Tibial artery (tissue), 4 donors: ENCODE results near the gene MTCL1.

ENCODE experiments used
- DNase-seq, 2 donors: peaks; one replicate each; pipeline ENCODE4 v3.0.0-alpha.2; 2019
- H3K27ac ChIP-seq, 2 donors: fragments of 200-600 bp; sonication (generic) in 1 of 2; 1 replicate in 1 of 2; 2 replicates in 1 of 2; pipeline ENCODE4 v1.5.1; 2018 to 2019; ENCODE audit warnings: mild to moderate bottlenecking in 1 of 2
- H3K27me3 ChIP-seq, 2 donors: fragments of 200-600 bp; sonication (generic) in 1 of 2; one replicate each; pipeline versions ENCODE4 v1.5.1 to v1.6.0; 2016 to 2019
- H3K36me3 ChIP-seq, 3 donors: fragments of 200-600 bp; sonication (generic) in 2 of 3; one replicate each; pipeline ENCODE4 v1.5.1; 2016 to 2019; ENCODE audit warnings: mild to moderate bottlenecking in 2 of 3
- H3K4me1 ChIP-seq, 4 donors: fragments of 200-600 bp; sonication (generic) in 2 of 4; 1 replicate in 3 of 4; 2 replicates in 1 of 4; pipeline ENCODE4 v1.5.1; 2016 to 2019
- H3K4me3 ChIP-seq, 2 donors: fragments of 200-600 bp; sonication (generic) in 1 of 2; 1 replicate in 1 of 2; 2 replicates in 1 of 2; pipeline ENCODE4 v1.5.1; 2018 to 2019; ENCODE audit warnings: mild to moderate bottlenecking in 2 of 2
- H3K9me3 ChIP-seq, 3 donors: fragments of 200-600 bp; sonication (generic) in 1 of 3; one replicate each; pipeline ENCODE4 v1.5.1; 2016 to 2019
- intact Hi-C: fragments of 100-400 bp; cut with DNase I; formaldehyde crosslinking; loops from one replicate; pipeline ENCODE4 v1.15.0; 2023; ENCODE audit warnings: low total_unique reads
- TF ChIP-seq, protein P1 (sequence below), 2 experiments: fragments of 200-600 bp in 1 of 2; fragments of 450-650 bp in 1 of 2; IDR thresholded peaks; one replicate each; pipeline ENCODE4 v1.5.1; 2017 to 2019; ENCODE audit warnings: antibody characterized with exemption in 2 of 2, mild to moderate bottlenecking in 1 of 2, moderate library complexity in 1 of 2

MTCL1 gene

DNA sequence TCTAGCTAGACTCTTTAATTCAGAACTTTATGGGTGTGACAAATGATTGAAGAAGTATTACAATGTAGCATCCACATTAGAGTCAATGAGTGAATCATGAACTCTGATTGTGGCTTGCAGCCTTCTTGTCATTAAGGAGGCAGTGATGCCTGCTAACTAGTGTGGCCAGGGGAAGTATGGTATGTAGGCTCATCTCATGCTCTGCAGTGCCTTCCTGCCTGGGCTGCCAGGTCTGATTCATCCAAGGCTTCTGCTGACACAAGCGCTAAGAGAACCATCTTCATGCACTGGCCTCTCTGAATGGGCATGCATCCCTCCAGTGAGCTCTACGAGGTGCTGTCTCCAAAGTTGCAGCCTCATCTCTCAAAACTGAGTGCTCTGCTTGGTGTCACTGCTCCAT, 144.3 kb downstream of the MTCL1 start:
- no peaks in the 10 kb centered on the region for H3K36me3 ChIP-seq
- peaks cover 0 to 3% of the 10 kb centered on the region in 2 donors for H3K27me3 ChIP-seq
- no peak overlapping the region for H3K27ac ChIP-seq
- no peak overlapping the region for H3K4me3 ChIP-seq
- no peaks in the 10 kb centered on the region for H3K4me1 ChIP-seq
- intact Hi-C loops: no loop called here
- no peaks in the 10 kb centered on the region for H3K9me3 ChIP-seq
- DNase-seq: no peak
- TF ChIP-seq, protein P1, sequence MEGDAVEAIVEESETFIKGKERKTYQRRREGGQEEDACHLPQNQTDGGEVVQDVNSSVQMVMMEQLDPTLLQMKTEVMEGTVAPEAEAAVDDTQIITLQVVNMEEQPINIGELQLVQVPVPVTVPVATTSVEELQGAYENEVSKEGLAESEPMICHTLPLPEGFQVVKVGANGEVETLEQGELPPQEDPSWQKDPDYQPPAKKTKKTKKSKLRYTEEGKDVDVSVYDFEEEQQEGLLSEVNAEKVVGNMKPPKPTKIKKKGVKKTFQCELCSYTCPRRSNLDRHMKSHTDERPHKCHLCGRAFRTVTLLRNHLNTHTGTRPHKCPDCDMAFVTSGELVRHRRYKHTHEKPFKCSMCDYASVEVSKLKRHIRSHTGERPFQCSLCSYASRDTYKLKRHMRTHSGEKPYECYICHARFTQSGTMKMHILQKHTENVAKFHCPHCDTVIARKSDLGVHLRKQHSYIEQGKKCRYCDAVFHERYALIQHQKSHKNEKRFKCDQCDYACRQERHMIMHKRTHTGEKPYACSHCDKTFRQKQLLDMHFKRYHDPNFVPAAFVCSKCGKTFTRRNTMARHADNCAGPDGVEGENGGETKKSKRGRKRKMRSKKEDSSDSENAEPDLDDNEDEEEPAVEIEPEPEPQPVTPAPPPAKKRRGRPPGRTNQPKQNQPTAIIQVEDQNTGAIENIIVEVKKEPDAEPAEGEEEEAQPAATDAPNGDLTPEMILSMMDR (IDR thresholded peaks at IDR 0.05): no peak

DNA sequence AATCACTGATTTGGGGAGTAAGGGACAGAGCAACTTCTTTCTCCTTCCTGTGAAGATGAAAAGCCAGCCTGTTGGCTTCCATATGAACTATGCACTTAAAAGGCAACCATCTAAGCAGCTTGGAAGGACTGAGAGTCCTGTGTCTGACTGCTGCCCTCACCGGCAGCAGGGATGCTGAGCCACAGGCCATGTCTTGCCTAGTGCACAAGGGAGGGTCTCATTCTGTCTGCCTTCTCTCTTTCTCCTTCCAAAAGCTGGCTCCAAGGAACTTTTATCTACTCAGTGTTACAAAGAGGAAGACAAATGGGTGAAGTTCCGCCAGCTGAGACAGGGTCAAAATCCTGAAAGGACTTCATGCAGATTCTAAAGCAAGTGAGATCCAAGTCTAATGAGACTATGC, 146.3 kb downstream of the MTCL1 start:
- DNase-seq: no peak
- H3K36me3 ChIP-seq: no peaks in the 10 kb centered on the region
- H3K9me3 ChIP-seq: no peaks in the 10 kb centered on the region
- H3K4me1 ChIP-seq: no peaks in the 10 kb centered on the region
- intact Hi-C loops: no loop called here
- no peaks in the 10 kb centered on the region for H3K27me3 ChIP-seq
- H3K4me3 ChIP-seq: no peak overlapping the region
- H3K27ac ChIP-seq: no peak overlapping the region
- TF ChIP-seq, protein P1 (IDR thresholded peaks at IDR 0.05): no peak

DNA sequence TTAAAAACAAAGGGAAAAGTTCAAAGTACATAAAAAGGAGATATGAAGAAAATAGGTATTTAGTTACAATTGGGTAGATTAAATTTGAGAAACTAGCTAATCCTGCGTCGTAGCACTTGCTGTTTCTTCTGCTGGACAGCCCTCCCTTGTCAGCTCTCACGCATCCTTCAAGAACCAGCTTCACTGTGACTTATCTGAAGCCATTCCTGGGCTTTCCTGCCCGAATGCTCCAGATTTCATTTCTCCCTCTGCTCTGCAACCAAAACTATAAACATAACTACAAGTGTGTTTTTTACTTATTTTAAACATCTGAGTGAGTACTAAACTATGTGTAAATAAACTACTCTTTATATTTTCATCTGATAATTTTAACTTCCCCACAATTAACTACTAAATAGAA, 149.2 kb downstream of the MTCL1 start:
- H3K27me3 ChIP-seq: no peaks in the 10 kb centered on the region
- no peak overlapping the region for H3K27ac ChIP-seq
- no peak for DNase-seq
- no peaks in the 10 kb centered on the region for H3K4me1 ChIP-seq
- TF ChIP-seq, protein P1 (IDR thresholded peaks at IDR 0.05): no peak
- H3K9me3 ChIP-seq: no peaks in the 10 kb centered on the region
- intact Hi-C loops: no loop called here
- no peak overlapping the region for H3K4me3 ChIP-seq
- no peaks in the 10 kb centered on the region for H3K36me3 ChIP-seq

DNA sequence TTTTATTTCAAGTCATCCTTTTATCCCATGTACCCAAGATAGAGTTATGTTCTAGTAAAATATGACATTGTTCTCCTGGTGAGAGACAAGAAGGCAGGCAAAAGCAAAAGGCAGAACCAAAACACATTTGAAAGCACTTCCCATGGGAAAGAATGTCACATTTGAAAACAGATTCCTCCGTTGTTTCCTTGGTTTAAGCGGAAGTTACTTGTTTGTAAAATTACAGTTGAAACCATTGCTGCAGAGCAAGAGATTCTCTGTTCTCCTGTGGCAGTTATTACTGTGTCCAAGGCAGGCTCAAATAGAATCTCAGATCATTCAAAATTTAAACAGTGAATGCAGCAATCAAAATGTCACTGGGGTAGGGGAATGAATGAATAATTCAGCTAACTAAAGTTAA, 149.6 kb downstream of the MTCL1 start:
- TF ChIP-seq, protein P1 (IDR thresholded peaks at IDR 0.05): no peak

DNA sequence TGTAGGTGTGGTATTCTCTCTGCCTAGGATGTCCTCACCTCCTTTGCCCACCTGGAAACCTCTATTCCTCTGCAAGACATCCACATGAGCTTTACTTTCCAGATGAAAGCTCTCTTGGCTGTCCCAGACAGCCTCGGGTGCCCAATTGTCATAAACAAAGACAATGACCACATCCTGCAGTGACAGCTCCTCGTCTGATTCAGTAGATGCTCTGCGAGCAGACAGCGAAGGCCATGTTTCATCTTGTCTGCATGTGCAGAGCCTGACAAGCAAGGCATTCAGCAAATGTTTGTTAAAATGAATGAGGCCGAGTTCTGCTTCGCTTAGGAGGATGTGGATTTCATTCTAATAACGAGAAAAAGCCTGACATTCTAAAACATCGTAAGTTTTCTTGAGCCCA, 150.9 kb downstream of the MTCL1 start:
- TF ChIP-seq, protein P1 (IDR thresholded peaks at IDR 0.05): no peak
- no peaks in the 10 kb centered on the region for H3K9me3 ChIP-seq
- no peaks in the 10 kb centered on the region for H3K4me1 ChIP-seq
- no peaks in the 10 kb centered on the region for H3K36me3 ChIP-seq
- DNase-seq: no peak
- no peak overlapping the region for H3K27ac ChIP-seq
- H3K27me3 ChIP-seq: no peaks in the 10 kb centered on the region
- intact Hi-C loops: no loop called here
- no peak overlapping the region for H3K4me3 ChIP-seq

More for the DNA sequence above, 149.6 kb downstream of the MTCL1 start:
- Histone ChIP-seq H3K4me1 (no peaks in the 10 kb centered on the region), H3K27me3 (no peaks in the 10 kb centered on the region), H3K27ac (no peak overlapping the region), H3K36me3 (no peaks in the 10 kb centered on the region), H3K9me3 (no peaks in the 10 kb centered on the region), H3K4me3 (no peak overlapping the region)
- intact Hi-C loops: no loop called here
- DNase-seq: no peak

DNA sequence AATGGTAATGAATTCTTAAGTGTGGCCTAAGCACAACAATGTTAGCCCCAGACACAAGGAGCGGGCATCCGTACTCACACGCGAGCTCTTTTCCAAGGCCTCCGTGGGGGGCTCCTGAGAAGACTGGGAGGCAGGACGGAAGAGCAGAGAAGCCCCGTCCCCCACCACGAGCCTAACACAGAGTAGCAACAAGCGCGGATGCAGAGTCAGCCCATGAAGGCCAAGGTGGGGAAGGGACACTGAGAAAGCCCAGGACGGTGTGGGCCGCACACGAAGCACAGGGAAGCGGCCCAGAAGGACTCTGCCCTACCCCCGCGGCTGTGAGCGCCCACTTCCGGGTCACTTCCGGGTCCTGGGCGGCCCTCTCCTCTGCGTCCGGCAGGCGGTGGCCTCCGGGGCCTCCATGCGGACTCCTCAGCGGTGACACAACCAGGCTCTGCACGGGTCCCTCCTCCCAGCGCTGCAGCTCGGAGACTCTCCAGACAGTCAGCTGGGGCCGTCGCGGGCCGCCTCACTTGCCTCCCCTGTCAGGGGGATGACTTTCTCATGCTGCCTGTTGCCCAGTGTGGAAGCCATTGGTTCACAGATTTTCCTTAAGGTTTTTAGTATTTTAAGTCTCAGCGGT, 151.5 kb downstream of the MTCL1 start:
- H3K27ac ChIP-seq: no peak overlapping the region
- no peak overlapping the region for H3K4me3 ChIP-seq
- H3K27me3 ChIP-seq: no peaks in the 10 kb centered on the region
- TF ChIP-seq, protein P1 (IDR thresholded peaks at IDR 0.05): no peak
- DNase-seq: no peak
- intact Hi-C loops: no loop called here
- no peaks in the 10 kb centered on the region for H3K9me3 ChIP-seq
- H3K4me1 ChIP-seq: no peaks in the 10 kb centered on the region
- no peaks in the 10 kb centered on the region for H3K36me3 ChIP-seq
